ENCODE results near the gene HDDC2.
"Not testable (repeated sequence)": the region's sequence is repeated elsewhere in the genome, so short reads cannot be mapped to it uniquely, and the experiment has no call there.

The HDDC2 gene

GRCh38 chr6:125304970-125305660 is 3.3 kb upstream of the HDDC2 start:
- DNase-seq = no peak

GRCh38 chr6:125303512-125303854 is 1.7 kb upstream of the HDDC2 start:
- no peak for DNase-seq

GRCh38 chr6:125302840-125303511 is 1.2 kb upstream of the HDDC2 start:
- DNase-seq = no peak

GRCh38 chr6:125300992-125301434 is 754 bp downstream of the HDDC2 start:
- no peak for DNase-seq

- no peak for DNase-seq
Observed at GRCh38 chr6:125299257-125299656, 2.5 kb downstream of the HDDC2 start.

GRCh38 chr6:125296471-125296870 is 5.3 kb downstream of the HDDC2 start:
- no peak for DNase-seq

- no peak for DNase-seq
Observed at GRCh38 chr6:125294925-125295324, 6.8 kb downstream of the HDDC2 start.

- DNase-seq = no peak
Observed at GRCh38 chr6:125294036-125294435, 7.7 kb downstream of the HDDC2 start.

- DNase-seq = no peak
Observed at GRCh38 chr6:125293587-125293986, 8.2 kb downstream of the HDDC2 start.

- DNase-seq = no peak
Observed at GRCh38 chr6:125287718-125288117, 14.0 kb downstream of the HDDC2 start.

GRCh38 chr6:125285936-125286335 is 15.8 kb downstream of the HDDC2 start:
- DNase-seq = no peak

- DNase-seq = no peak
Observed at GRCh38 chr6:125285353-125285752, 16.4 kb downstream of the HDDC2 start.

- not testable (repeated sequence) for DNase-seq
Observed at GRCh38 chr6:125282470-125282869, 19.3 kb downstream of the HDDC2 start.

- not testable (repeated sequence) for DNase-seq
Observed at GRCh38 chr6:125280370-125281035, 21.3 kb downstream of the HDDC2 start.

GRCh38 chr6:125279961-125280360 is 21.8 kb downstream of the HDDC2 start:
- DNase-seq = no peak

- no peak for DNase-seq
Observed at GRCh38 chr6:125277838-125278237, 23.9 kb downstream of the HDDC2 start.

GRCh38 chr6:125275779-125276178 is 26.0 kb downstream of the HDDC2 start:
- DNase-seq = no peak

- no peak for DNase-seq
Observed at GRCh38 chr6:125274935-125275334, 26.8 kb downstream of the HDDC2 start.

- DNase-seq = no peak
Observed at GRCh38 chr6:125273965-125274364, 27.8 kb downstream of the HDDC2 start.

GRCh38 chr6:125273251-125273650 is 28.5 kb downstream of the HDDC2 start:
- no peak for DNase-seq

GRCh38 chr6:125271486-125272159 is 30.1 kb downstream of the HDDC2 start:
- DNase-seq = no peak

- DNase-seq = no peak
Observed at GRCh38 chr6:125270380-125270779, 31.4 kb downstream of the HDDC2 start.

- no peak for DNase-seq
Observed at GRCh38 chr6:125269328-125269985, 32.3 kb downstream of the HDDC2 start.

All from activated CD4-positive, alpha-beta T cell treated with anti-CD3 and anti-CD28 coated beads for 4 hours (primary cell).